Activated CD8-positive, alpha-beta memory T cell treated with anti-CD3 and anti-CD28 coated beads, Interleukin-2, amount 50 U/mL, for 1 hour (primary cell): ENCODE data around the gene NCOR1.
"Not testable (repeated sequence)": the region's sequence is repeated elsewhere in the genome, so short reads cannot be mapped to it uniquely, and the experiment has no call there.

Experiments
- DNase-seq: peaks from one replicate; pipeline ENCODE4 v3.0.0-alpha.2; 2020; ENCODE audit errors: extremely low read depth

The NCOR1 gene

GRCh38 chr17:16215273-16215964 lies at the start of gene NCOR1:
TSS of gene NCOR1 (minus strand) at chr17:16215534. CDS start at chr17:16194569, 20,965 bp downstream.
- peak; percentile 67 for DNase-seq

DNA sequence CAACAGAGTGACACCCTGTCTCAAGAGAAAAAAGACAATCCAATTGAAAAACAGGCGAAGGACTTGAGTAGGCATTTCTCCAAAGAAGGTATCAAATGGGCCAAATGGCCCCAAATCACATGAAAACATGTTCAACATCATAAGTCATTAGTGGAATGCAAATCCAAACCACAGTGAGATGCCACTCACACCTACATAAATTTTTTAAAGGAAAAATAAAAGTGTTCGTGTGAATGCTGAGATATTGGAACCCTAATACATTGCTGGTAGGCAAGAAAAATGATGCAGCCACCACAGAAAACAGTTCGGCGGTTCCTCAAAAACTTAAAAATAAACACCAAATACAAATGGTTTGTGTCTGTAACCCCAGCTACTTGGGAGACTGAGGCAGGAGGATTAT lies 46.9 kb upstream of the NCOR1 start:
- DNase-seq: no peak

- DNase-seq: no peak
Measured at GRCh38 chr17:16261049-16261448, 45.7 kb upstream of the NCOR1 start.

DNA sequence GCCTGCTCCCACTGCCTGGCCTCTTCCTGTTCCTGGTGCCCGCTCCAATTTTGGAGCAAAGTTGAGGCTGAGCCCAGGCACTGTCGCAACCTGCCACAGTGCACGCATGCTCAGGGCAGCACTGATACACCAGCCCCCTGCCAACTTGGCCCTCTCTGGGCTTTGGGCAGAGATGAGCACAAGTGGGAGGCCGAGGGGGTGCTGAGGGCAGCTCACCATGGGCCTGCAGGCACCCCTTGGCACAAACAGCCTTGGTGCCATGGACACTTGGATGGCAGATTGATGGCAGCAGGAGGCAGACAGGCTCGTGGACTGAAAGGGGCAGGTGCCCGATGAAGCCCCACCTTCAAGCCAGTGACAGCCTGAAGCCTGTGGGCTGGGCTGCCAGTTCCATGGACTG lies 44.6 kb upstream of the NCOR1 start:
- DNase-seq: no peak

- DNase-seq: no peak
Measured at GRCh38 chr17:16258901-16259300, 43.6 kb upstream of the NCOR1 start.

DNA sequence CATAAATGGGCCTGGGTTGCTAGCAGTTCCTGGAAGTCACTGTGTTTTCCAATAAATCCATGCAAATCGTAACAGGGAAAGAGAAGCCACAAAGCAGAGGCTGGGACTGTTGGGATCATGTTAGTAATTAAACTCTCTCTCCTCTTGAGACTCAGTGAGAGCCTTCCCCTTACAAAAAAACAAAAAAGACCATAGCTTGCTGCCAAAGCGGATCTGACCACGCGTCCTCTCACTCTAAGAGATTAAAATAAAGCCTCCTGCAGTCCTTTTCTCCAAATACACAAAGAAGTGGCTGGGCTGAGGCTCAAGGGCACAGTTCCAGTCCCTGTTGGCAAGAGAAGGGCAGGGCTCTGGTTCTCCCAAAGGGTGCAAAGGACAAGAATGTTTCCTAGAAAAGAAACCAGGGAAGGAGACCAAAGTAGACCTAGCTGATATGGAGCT lies 40.2 kb upstream of the NCOR1 start:
- no peak for DNase-seq

- no peak for DNase-seq
Measured at GRCh38 chr17:16254773-16255400, 39.6 kb upstream of the NCOR1 start.

DNA sequence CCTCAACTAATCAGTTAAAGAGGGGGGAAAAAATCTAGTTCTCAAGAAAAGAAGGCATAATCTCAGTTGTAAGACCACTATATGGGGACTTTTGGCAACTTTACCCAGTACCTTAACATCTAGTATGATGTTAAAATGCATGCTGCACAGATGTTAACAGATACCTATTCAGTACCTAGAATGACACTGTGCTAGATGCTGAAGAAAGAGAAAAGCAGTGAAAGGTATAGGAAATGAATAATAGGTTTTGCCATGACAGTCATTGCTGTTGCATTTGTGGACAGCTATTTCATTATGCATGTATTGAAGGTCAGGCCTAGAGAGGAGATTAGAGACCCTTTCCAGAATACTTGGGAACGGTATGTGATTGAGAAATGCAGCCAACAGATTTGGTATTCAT lies 36.2 kb upstream of the NCOR1 start:
- DNase-seq: no peak

GRCh38 chr17:16251043-16251442 lies 35.7 kb upstream of the NCOR1 start:
- no peak for DNase-seq

DNA sequence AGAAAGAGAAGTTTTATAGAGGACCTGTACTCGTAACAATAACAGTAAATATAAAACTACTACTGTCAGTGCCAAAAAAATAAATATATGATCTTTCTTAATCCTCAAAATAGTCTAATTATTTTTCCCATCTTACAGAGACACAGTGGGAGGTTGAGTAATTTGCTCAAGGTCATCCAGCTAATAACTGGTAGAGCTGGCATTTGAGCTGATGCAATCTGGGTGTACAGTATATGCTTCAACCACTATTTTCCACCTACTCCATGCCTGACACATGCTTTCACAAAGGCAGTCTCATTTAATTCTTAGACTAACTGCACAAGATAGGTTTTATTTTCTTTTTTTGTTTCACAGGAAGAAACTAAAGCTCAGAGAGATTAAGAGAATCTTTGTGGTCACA lies 35.3 kb upstream of the NCOR1 start:
- no peak for DNase-seq

DNA sequence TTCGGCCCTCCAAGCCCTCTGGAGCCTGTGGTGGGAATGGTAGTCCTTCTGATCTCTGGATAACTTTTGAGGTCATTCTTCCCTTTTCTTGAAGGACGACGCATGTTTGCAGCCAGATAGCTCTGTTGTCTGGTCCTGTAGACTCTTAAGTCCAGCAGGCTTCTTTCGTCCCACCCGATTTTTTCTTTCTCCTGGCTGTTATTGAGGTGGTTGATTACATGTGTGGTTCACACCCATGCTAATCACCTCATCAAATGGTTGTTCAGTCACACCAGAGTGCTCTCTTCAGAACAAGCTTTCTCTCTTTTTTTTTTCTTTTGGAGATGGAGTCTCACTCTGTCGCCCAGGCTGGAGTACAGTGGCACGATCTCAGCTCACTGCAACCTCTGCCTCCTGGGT lies 32.3 kb upstream of the NCOR1 start:
- DNase-seq: no peak

GRCh38 chr17:16243801-16244567 lies 28.6 kb upstream of the NCOR1 start:
- no peak for DNase-seq

- no peak for DNase-seq
Measured at GRCh38 chr17:16243385-16243784, 28.1 kb upstream of the NCOR1 start.

DNA sequence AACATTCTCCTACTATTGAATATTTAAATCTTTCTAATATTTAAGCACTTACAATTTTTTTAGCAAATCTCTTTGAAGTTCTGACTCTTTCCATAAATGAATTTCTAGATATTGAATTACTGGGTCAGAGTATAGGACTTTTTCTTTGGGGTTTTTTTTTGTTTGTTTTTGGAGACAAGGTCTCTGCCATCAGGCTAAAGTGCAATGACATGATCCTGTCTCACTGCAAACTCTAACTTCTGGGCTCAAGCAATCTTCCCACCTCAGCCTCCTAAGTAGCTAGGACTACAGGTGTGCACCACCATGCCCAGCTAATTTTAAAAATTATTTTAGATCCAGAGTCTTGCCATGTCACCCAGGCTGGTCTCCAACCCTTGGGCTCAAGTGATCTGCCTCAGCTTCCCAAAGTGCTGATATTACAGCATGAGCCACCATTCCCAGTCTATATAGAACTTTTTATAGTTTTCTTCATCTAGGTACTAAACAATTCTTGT lies 26.6 kb upstream of the NCOR1 start:
- DNase-seq: no peak

DNA sequence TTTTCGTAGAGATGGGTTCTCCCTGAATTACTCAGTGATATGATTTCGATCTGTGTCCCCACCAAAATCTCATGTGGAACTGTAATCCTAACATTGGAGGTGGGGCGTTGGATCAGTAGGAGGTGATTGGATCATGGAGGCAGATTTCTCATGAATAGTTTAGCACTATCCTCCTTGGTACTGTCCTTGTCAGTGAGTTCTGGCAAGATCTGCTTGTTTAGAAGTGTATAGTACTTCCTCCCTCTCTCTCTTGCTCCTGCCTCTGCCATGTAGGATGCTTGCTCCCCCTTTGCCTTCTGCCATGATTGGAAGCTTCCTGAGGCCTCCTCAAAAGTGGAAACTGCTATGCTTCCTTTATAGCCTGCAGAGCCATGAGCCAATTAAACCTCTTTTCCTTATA lies 24.6 kb upstream of the NCOR1 start:
- no peak for DNase-seq

DNA sequence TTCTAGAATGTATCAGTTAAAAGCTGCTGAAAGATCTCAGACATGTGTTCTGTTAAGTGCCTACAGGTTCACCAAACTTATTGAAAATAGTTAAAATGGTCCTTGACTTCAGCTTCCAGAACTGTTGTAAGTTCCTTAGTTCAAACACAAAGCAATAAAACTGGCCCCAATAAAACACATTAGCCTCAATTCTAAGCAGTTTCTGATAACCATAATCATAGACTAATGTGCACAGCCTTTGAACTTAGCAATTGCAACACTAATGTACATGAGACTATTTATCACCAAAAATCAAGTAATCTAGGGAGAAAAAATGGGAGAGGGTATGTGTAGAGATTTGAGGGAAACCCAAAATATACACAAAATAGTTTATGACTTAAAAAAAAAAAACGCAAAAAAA lies 17.1 kb upstream of the NCOR1 start:
- DNase-seq: no peak

GRCh38 chr17:16229912-16230561 lies 14.7 kb upstream of the NCOR1 start:
- not testable (repeated sequence) for DNase-seq

GRCh38 chr17:16222406-16222805 lies 7.1 kb upstream of the NCOR1 start:
- DNase-seq: no peak

GRCh38 chr17:16217002-16217635 lies 1.8 kb upstream of the NCOR1 start, which contains the start of gene PIGL:
TSS of gene PIGL (plus strand) at chr17:16217210. CDS start at chr17:16217227, 17 bp downstream.
- DNase-seq: peak; percentile 76

DNA sequence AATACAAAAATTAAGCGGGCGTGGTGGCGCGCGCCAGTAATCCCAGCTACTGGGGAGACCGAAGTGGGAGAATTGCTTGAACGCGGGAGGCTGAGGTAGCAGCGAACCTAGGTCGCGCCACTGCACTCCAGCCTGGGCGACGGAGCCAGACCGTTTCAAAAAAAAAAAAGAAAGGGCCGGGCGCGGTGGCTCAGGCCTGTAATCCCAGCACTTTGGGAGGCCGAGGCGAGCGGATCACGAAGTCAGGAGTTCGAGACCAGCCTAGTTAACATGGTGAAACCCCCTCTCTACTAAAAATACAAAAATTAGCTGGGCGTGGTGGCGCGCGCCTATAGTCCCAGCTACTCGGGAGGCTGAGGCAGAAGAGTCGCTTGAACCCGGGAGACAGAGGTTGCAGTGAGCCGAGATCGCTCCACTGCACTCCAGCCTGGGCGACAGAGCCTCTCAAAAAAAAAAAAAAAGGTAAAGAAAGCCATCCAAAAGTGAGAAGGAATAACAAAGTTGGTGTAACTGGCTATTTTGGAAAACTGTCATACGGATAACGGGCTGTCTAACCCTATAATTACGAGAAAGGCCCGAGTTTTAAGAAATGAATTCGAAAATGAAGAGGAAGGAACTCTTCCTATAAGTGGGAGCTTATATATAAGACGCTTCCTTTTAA lies 1.1 kb upstream of the NCOR1 start:
- not testable (repeated sequence) for DNase-seq

DNA sequence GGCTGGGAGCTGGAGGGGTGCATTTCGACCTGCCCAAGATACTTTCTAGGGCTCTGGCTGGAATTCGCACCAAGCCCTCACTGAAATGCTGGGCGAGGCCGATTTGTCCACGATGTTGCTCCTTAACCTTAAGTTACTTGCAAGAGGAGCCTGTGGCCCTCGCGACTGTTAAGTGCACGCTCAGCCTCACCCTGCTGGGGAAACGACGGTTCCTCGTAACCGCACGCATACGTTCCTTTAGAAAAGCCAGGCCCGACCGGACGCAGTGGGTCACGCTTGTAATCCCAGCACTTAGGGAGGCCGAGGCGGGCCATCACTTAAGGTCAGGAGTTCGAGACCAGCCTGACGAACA lies 607 bp upstream of the NCOR1 start:
- DNase-seq: no peak
